ENCODE measurements around the gene APLN.

APLN gene

GRCh38 chrX:129655547-129656249 is 942 bp upstream of the APLN start:
- peak; percentile 40 for DNase-seq (ENCODE audit: low read depth)
- no peak overlapping the region for H3K4me3 ChIP-seq (ENCODE audit: low read length)
- TF ChIP-seq CTCF (IDR thresholded peaks at IDR 0.05; ENCODE audit: insufficient read depth, low read depth, low read length, missing control alignments) = peak; percentile 28

DNA sequence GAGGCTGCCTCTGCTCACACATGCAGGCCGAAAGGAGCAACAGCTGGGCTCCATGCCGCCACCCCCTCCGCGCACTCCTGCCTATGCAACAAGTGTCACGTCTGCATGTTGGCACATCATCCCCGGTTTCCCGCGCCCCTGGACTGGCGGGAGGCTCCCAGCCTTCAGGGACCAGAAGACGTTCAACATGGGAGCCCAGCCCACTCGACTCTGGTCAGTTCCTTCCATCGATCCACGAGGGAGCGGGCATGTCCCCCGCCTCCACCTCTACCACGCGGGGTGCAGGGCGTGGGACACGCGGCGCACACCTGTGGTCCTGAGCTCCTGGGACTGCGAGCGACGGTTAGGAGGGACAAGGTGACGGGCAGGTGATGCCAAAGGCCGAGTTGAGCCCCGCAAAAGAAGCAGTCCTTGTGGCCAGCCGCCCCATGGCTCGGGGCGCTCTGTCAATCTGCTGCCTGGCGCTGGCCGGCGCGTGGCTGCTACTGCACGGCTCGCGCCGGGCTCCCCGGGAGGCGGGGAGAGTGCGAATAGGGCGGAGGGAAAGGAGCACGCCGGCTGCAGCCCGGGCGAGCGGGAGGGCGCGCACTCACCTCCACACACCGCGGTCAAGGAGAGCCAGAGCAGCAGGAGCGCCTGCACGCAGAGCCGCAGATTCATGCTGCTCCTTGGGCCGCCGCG is 645 bp downstream of the APLN start:
- no peak for TF ChIP-seq CTCF (IDR thresholded peaks at IDR 0.05; ENCODE audit: insufficient read depth, low read depth, low read length, missing control alignments)
- DNase-seq (ENCODE audit: low read depth) = no peak
- H3K4me3 ChIP-seq (ENCODE audit: low read length) = peak overlapping the region; percentile 21

- no peak for DNase-seq (ENCODE audit: low read depth)
- H3K4me3 ChIP-seq (ENCODE audit: low read length) = no peak overlapping the region
- no peak for TF ChIP-seq CTCF (IDR thresholded peaks at IDR 0.05; ENCODE audit: insufficient read depth, low read depth, low read length, missing control alignments)
These were observed 1.4 kb downstream of the APLN start for GRCh38 chrX:129653181-129653970.

- H3K4me3 ChIP-seq (ENCODE audit: low read length) = no peak overlapping the region
- no peak for TF ChIP-seq CTCF (IDR thresholded peaks at IDR 0.05; ENCODE audit: insufficient read depth, low read depth, low read length, missing control alignments)
- DNase-seq (ENCODE audit: low read depth) = no peak
These were observed 2.1 kb downstream of the APLN start for GRCh38 chrX:129652565-129653169.

GRCh38 chrX:129651756-129652564 is 2.8 kb downstream of the APLN start:
- H3K4me3 ChIP-seq (ENCODE audit: low read length) = no peak overlapping the region
- DNase-seq (ENCODE audit: low read depth) = no peak
- no peak for TF ChIP-seq CTCF (IDR thresholded peaks at IDR 0.05; ENCODE audit: insufficient read depth, low read depth, low read length, missing control alignments)

GRCh38 chrX:129650821-129651510 is 3.8 kb downstream of the APLN start:
- H3K4me3 ChIP-seq (ENCODE audit: low read length) = no peak overlapping the region
- DNase-seq (ENCODE audit: low read depth) = no peak
- TF ChIP-seq CTCF (IDR thresholded peaks at IDR 0.05; ENCODE audit: insufficient read depth, low read depth, low read length, missing control alignments) = no peak

Data from epithelial cell of esophagus (primary cell).